H1 (cell line): ENCODE data around the gene DIP2C. TPM values are rescaled to one million over a fixed set of nuclear protein-coding genes. Genes with fewer than 3 reads are reported as not detected.

ENCODE experiments used
- CTCF ChIA-PET: fragments of 300-600 bp; sonication (Branson Sonifier 250); formaldehyde crosslinking; loops from one replicate; lab custom pipeline; 2021; ENCODE audit not compliant: partially characterized antibody; lab: Charles Lee
- POLR2A ChIA-PET: fragments of 300-600 bp; sonication (Branson Sonifier 250); formaldehyde crosslinking; loops from one replicate; lab custom pipeline; 2021; ENCODE audit warnings: inconsistent platforms; ENCODE audit not compliant: partially characterized antibody; lab: Charles Lee
- DNase-seq, 2 experiments: peaks; one replicate each; pipeline versions ENCODE4 v3.0.0 to v3.0.0-alpha.2; 2010 to 2022; ENCODE audit warnings: low spot score in 2 of 2, low read depth in 1 of 2, mixed read lengths in 1 of 2
- FAIRE-seq: peaks from 2 replicates; lab custom pipeline; 2011; peaks lifted over from hg19 to GRCh38; lab: Jason Lieb, UNC
- H2AFZ ChIP-seq: 2 replicates; pipeline ENCODE4 v1.8.1; 2012; ENCODE audit warnings: low read length, inconsistent platforms
- H2AK5ac ChIP-seq: 2 replicates; pipeline ENCODE4 v1.6.1; 2013; ENCODE audit warnings: low read depth, low read length
- H2BK120ac ChIP-seq: replicated peaks from 2 replicates; pipeline ENCODE3; 2013; ENCODE audit warnings: low read depth, low read length, inconsistent platforms
- H2BK12ac ChIP-seq: 2 replicates; pipeline ENCODE4 v1.6.1; 2013; ENCODE audit warnings: low read depth, low read length
- H2BK15ac ChIP-seq: 2 replicates; pipeline ENCODE4 v1.6.1; 2013; ENCODE audit warnings: low read length
- H2BK20ac ChIP-seq: 2 replicates; pipeline ENCODE4 v1.6.1; 2013; ENCODE audit warnings: low read length
- H2BK5ac ChIP-seq: 2 replicates; pipeline ENCODE4 v1.6.1; 2013; ENCODE audit warnings: low read depth, low read length
- H3K14ac ChIP-seq: 2 replicates; pipeline ENCODE4 v1.6.1; 2013; ENCODE audit warnings: inconsistent platforms; ENCODE audit not compliant: insufficient read length
- H3K18ac ChIP-seq: 2 replicates; pipeline ENCODE4 v1.6.1; 2013; ENCODE audit warnings: low read length; ENCODE audit errors: extremely low read depth
- H3K23ac ChIP-seq: 2 replicates; pipeline ENCODE4 v1.6.1; 2013; ENCODE audit warnings: inconsistent platforms; ENCODE audit not compliant: insufficient read length
- H3K23me2 ChIP-seq: 2 replicates; pipeline ENCODE4 v1.6.1; 2013; ENCODE audit warnings: low read depth, low read length
- H3K27ac ChIP-seq: 2 replicates; pipeline ENCODE4 v1.6.1; 2011; ENCODE audit warnings: low read depth, low read length, inconsistent platforms
- H3K27me3 ChIP-seq, 4 experiments: replicated peaks in 1 of 4; 1 replicate in 1 of 4; 2 replicates in 3 of 4; pipeline versions ENCODE4 v1.6.1 to v1.8.1; 2011 to 2013; ENCODE audit warnings: low read length in 3 of 4, mild to moderate bottlenecking in 3 of 4, inconsistent platforms in 2 of 4, mixed read lengths in 2 of 4, moderate library complexity in 1 of 4; ENCODE audit not compliant: control insufficient read depth in 3 of 4, insufficient read depth in 3 of 4; ENCODE audit errors: extremely low read depth in 1 of 4
- H3K36me3 ChIP-seq, 4 experiments: 2 replicates each; pipeline versions ENCODE4 v1.6.1 to v1.8.1; 2011 to 2013; ENCODE audit warnings: mild to moderate bottlenecking in 4 of 4, low read length in 3 of 4, moderate library complexity in 2 of 4, control low read depth in 1 of 4, inconsistent platforms in 1 of 4; ENCODE audit not compliant: insufficient read depth in 4 of 4, control insufficient read depth in 2 of 4
- H3K4ac ChIP-seq: replicated peaks from 2 replicates; pipeline ENCODE3; 2013; ENCODE audit warnings: low read length, low read depth, mixed read lengths, inconsistent platforms; ENCODE audit not compliant: insufficient read length
- H3K4me1 ChIP-seq, 4 experiments: replicated peaks in 1 of 4; 1 replicate in 1 of 4; 2 replicates in 3 of 4; pipeline versions ENCODE4 v1.6.1 to v1.8.1; 2011 to 2013; ENCODE audit warnings: low read length in 3 of 4, inconsistent platforms in 2 of 4, mixed read lengths in 1 of 4; ENCODE audit not compliant: insufficient read depth in 4 of 4, control insufficient read depth in 3 of 4
- H3K4me2 ChIP-seq, 2 experiments: 2 replicates each; pipeline versions ENCODE4 v1.6.1 to v1.8.1; 2011 to 2013; ENCODE audit warnings: low read depth in 2 of 2, low read length in 2 of 2, control low read depth in 1 of 2, inconsistent platforms in 1 of 2, mild to moderate bottlenecking in 1 of 2; ENCODE audit not compliant: insufficient read depth in 1 of 2
- H3K4me3 ChIP-seq, 4 experiments: fragments of 200-600, 300-600 bp in 1 of 4; sonication (generic), shearing (Covaris generic), sonication (Bioruptor Twin) in 1 of 4; 2 replicates each; pipeline versions ENCODE4 v1.5.1 to v1.8.1; 2011 to 2016; ENCODE audit warnings: low read length in 4 of 4, low read depth in 3 of 4, control low read depth in 2 of 4, inconsistent platforms in 2 of 4, mild to moderate bottlenecking in 2 of 4, mixed read lengths in 1 of 4, moderate library complexity in 1 of 4; ENCODE audit not compliant: insufficient read depth in 2 of 4; ENCODE audit errors: extremely low read depth in 1 of 4
- H3K56ac ChIP-seq: replicated peaks from 2 replicates; pipeline ENCODE3; 2013; ENCODE audit warnings: low read depth, mild to moderate bottlenecking, mixed read lengths, low read length, inconsistent platforms; ENCODE audit not compliant: insufficient read length
- H3K79me1 ChIP-seq: 2 replicates; pipeline ENCODE4 v1.6.1; 2013; ENCODE audit warnings: low read depth, low read length, control low read depth
- H3K79me2 ChIP-seq, 2 experiments: 2 replicates each; pipeline versions ENCODE4 v1.6.1 to v1.8.1; 2012 to 2013; ENCODE audit warnings: low read length in 2 of 2, mild to moderate bottlenecking in 2 of 2, inconsistent platforms in 1 of 2; ENCODE audit not compliant: insufficient read depth in 2 of 2, control insufficient read depth in 1 of 2
- H3K9ac ChIP-seq, 4 experiments: replicated peaks in 1 of 4; 1 replicate in 1 of 4; 2 replicates in 3 of 4; pipeline versions ENCODE4 v1.6.1 to v1.8.1; 2011 to 2013; ENCODE audit warnings: low read depth in 3 of 4, low read length in 3 of 4, control low read depth in 2 of 4, mild to moderate bottlenecking in 2 of 4, moderate library complexity in 2 of 4, inconsistent platforms in 1 of 4; ENCODE audit errors: extremely low read depth in 1 of 4
- H3K9me3 ChIP-seq, 2 experiments: 2 replicates each; pipeline versions ENCODE4 v1.6.1 to v1.8.1; 2012 to 2013; ENCODE audit warnings: mild to moderate bottlenecking in 2 of 2, moderate library complexity in 2 of 2, control low read depth in 1 of 2, inconsistent platforms in 1 of 2, low read depth in 1 of 2, low read length in 1 of 2, mixed read lengths in 1 of 2; ENCODE audit not compliant: insufficient read depth in 2 of 2
- H4K20me1 ChIP-seq, 2 experiments: replicated peaks in 1 of 2; 2 replicates each; pipeline versions ENCODE3 to v1.8.1; 2011 to 2013; ENCODE audit warnings: inconsistent platforms in 2 of 2, low read length in 2 of 2, mild to moderate bottlenecking in 1 of 2; ENCODE audit not compliant: insufficient read depth in 2 of 2, control insufficient read depth in 1 of 2
- H4K5ac ChIP-seq: 2 replicates; pipeline ENCODE4 v1.6.1; 2013; ENCODE audit warnings: low read length, low read depth, mixed read lengths, inconsistent platforms; ENCODE audit not compliant: insufficient read length
- H4K8ac ChIP-seq: 2 replicates; pipeline ENCODE4 v1.8.0; 2013; ENCODE audit warnings: mild to moderate bottlenecking, moderate library complexity, low read length, inconsistent platforms; ENCODE audit not compliant: insufficient read depth; ENCODE audit errors: extremely low read depth
- H4K91ac ChIP-seq: replicated peaks from 2 replicates; pipeline ENCODE3; 2013; ENCODE audit warnings: low read length, mixed read lengths, inconsistent platforms; ENCODE audit not compliant: insufficient read length
- ATF2 ChIP-seq: IDR thresholded peaks from 2 replicates; pipeline ENCODE4 v1.6.1; 2012; ENCODE audit warnings: low read length, inconsistent platforms
- BRCA1 ChIP-seq: IDR thresholded peaks from 2 replicates; pipeline ENCODE4 v1.6.1; 2012; ENCODE audit warnings: low read depth, low read length, improper control_type of control experiment
- CBX5 ChIP-seq: fragments of 300-800, 300-1000 bp; sonication (generic); IDR thresholded peaks from 2 replicates; pipeline ENCODE4 v1.7.1; 2016; ENCODE audit warnings: antibody characterized with exemption, low read length, low read depth
- CHD2 ChIP-seq: IDR thresholded peaks from 2 replicates; pipeline ENCODE4 v1.6.1; 2012; ENCODE audit warnings: low read length, improper control_type of control experiment
- KDM4A ChIP-seq: IDR thresholded peaks from one replicate; pipeline ENCODE4 v1.7.1; 2012; ENCODE audit warnings: low read depth, mild to moderate bottlenecking, moderate library complexity, low read length, inconsistent platforms; ENCODE audit not compliant: severe bottlenecking
- MAFK ChIP-seq: IDR thresholded peaks from 2 replicates; pipeline ENCODE4 v1.6.1; 2012; ENCODE audit warnings: low read depth, mild to moderate bottlenecking, improper control_type of control experiment, low read length
- MAX ChIP-seq: IDR thresholded peaks from 2 replicates; pipeline ENCODE4 v1.6.1; 2012; ENCODE audit warnings: inconsistent platforms
- PHF8 ChIP-seq: fragments of 200-600 bp; sonication (generic); conservative IDR thresholded peaks from 2 replicates; pipeline ENCODE4 v1.7.1; 2012; ENCODE audit warnings: low read depth, mild to moderate bottlenecking, inconsistent platforms, low read length, moderate library complexity
- RFX5 ChIP-seq: IDR thresholded peaks from 2 replicates; pipeline ENCODE4 v1.6.1; 2011; ENCODE audit warnings: low read depth, low read length, improper control_type of control experiment, borderline replicate concordance
- RXRA ChIP-seq: IDR thresholded peaks from 2 replicates; pipeline ENCODE4 v1.6.1; 2011; ENCODE audit warnings: low read depth, mild to moderate bottlenecking, low read length, moderate library complexity; ENCODE audit not compliant: insufficient read depth
- SIX5 ChIP-seq: IDR thresholded peaks from 2 replicates; pipeline ENCODE4 v1.6.1; 2011; ENCODE audit warnings: mild to moderate bottlenecking, low read depth, low read length
- TAF1 ChIP-seq: IDR thresholded peaks from 2 replicates; pipeline ENCODE4 v1.6.1; 2011; ENCODE audit warnings: mild to moderate bottlenecking, low read depth, low read length
- ZNF274 ChIP-seq: IDR thresholded peaks from 2 replicates; pipeline ENCODE4 v1.7.0; 2012; ENCODE audit warnings: low read length, borderline replicate concordance; ENCODE audit errors: extremely low read depth
- WGBS, 2 experiments: shearing (Covaris generic) in 1 of 2; methylation state at CpG; one replicate each; pipeline versions ENCODE4 v1.1.6 to v1.1.7; 2013 to 2015; ENCODE audit warnings: low lambda C conversion rate in 2 of 2, mixed read lengths in 2 of 2, inconsistent platforms in 1 of 2, low coverage in 1 of 2, missing lambda C conversion rate in 1 of 2; ENCODE audit not compliant: insufficient replicate concordance in 2 of 2, insufficient coverage in 1 of 2, insufficient read length in 1 of 2; ENCODE audit errors: extremely low coverage in 1 of 2, missing lambda C conversion rate in 1 of 2; 5-methylcytosine and 5-hydroxymethylcytosine counted together
- polyA plus RNA-seq, 7 experiments: library from polyadenylated mRNA; depleted of rRNA in 3 of 7; stranded (reverse) in 5 of 7; unstranded in 2 of 7; fragments of >200 nt in 5 of 7; fragments of 200-250 nt in 2 of 7; gene quantifications; 1 replicate in 5 of 7; 2 replicates in 1 of 7; 4 replicates in 1 of 7; pipeline versions ENCODE4 v1.2.1 to v1.2.3, GENCODE V29; 2011 to 2013; ENCODE audit warnings: missing spikeins in 2 of 7, mixed read lengths in 2 of 7
- total RNA-seq: library from RNA; stranded (reverse); fragmentation: NEBNext Ultra II Directional; extraction: Animal tissue kit (Norgen Biotek cat#: 25700); gene quantifications from 2 replicates; pipeline ENCODE4 v1.2.1, GENCODE V29; 2021

DIP2C gene
- total and polyA plus RNA-seq, 2 of the 8 experiments (the other 6 are each of a cell fraction or from before 2014, with no cell fraction given): 3.8 to 9.3 TPM

GRCh38 chr10:367636-368035 lies 321.8 kb downstream of the DIP2C start:
- Histone ChIP-seq H2AK5ac (no peak overlapping the region), H4K8ac (no peak overlapping the region), H4K20me1 (no peaks in the 10 kb centered on the region), H3K79me1 (no peaks in the 10 kb centered on the region), H3K27ac (no peak overlapping the region), H2BK12ac (no peak overlapping the region), H3K36me3 (no peaks in the 10 kb centered on the region; a peak in 2 of 8 replicates), H4K5ac (no peak overlapping the region), H3K23me2 (peaks cover 2% of the 10 kb centered on the region), H3K4ac (no peak overlapping the region), H4K91ac (no peak overlapping the region), H3K4me3 (no peak overlapping the region), H2BK15ac (no peak overlapping the region), H3K56ac (no peak overlapping the region), H2BK120ac (no peak overlapping the region), H3K4me1 (peaks cover 0 to under 1% (median 0%) of the 10 kb centered on the region in 4 experiments; a peak in 1 of 7 replicates), H2BK20ac (no peak overlapping the region), H3K79me2 (no peaks in the 10 kb centered on the region), H2AFZ (no peak overlapping the region), H3K9me3 (no peaks in the 10 kb centered on the region), H3K14ac (no peak overlapping the region), H3K18ac (no peak overlapping the region), H3K9ac (no peak overlapping the region), H2BK5ac (no peak overlapping the region), H3K27me3 (no peaks in the 10 kb centered on the region), H3K4me2 (no peak overlapping the region), H3K23ac (no peak overlapping the region)
- DNase-seq (no peak), FAIRE-seq (no peak)
- 88% methylated on average over 14 of the region's 25 CpGs; no CpG with 5 or more reads in 1 of the 2 experiments for WGBS, 2 experiments
- ChIA-PET CTCF (interaction anchor here (0.6 to 0.7 kb wide), 2 partner anchors 47 to 56 kb away, joined by 3 read pairs; no protein-coding TSS in a partner anchor), POLR2A (no interaction called here)
- TF ChIP-seq RXRA (no peak), ZNF274 (no peak), BRCA1 (no peak), ATF2 (no peak), CBX5 (no peak), MAFK (no peak), CHD2 (no peak), PHF8 (no peak), MAX (no peak), KDM4A (no peak), SIX5 (no peak), RFX5 (no peak), TAF1 (no peak)
